PC-9 (cell line): Measurements from ENCODE around the gene IFT57. TPM values are rescaled to one million over a fixed set of nuclear protein-coding genes. Genes with fewer than 3 reads are reported as not detected.

Source experiments
- BruUV-seq: library from RNA; stranded (reverse); fragments of 400-500 nt; replicated peaks from 2 replicates; lab custom pipeline; 2021; lab: Mats Ljungman, UMichigan
- CTCF ChIA-PET: fragments of 300-600 bp; sonication (Branson Sonifier 250); formaldehyde crosslinking; loops from one replicate; lab custom pipeline; 2022; ENCODE audit warnings: antibody characterized with exemption; lab: Charles Lee
- POLR2A ChIA-PET: fragments of 300-600 bp; sonication (Branson Sonifier 250); formaldehyde crosslinking; loops from one replicate; lab custom pipeline; 2022; ENCODE audit warnings: antibody characterized with exemption; ENCODE audit not compliant: unreplicated experiment; lab: Charles Lee
- DNase-seq, 2 experiments: peaks; one replicate each; pipeline versions ENCODE4 v3.0.0 to v3.0.0-alpha.2; 2015 to 2022; ENCODE audit warnings: mixed read lengths in 1 of 2
- H2AFZ ChIP-seq: fragments of 200-600 bp; sonication (generic); 2 replicates; pipeline ENCODE4 v1.8.1; 2017; ENCODE audit warnings: antibody characterized with exemption
- H3F3A ChIP-seq: fragments of 200-600 bp; sonication (generic); 2 replicates; pipeline ENCODE4 v1.8.1; 2017; ENCODE audit warnings: antibody characterized with exemption, mild to moderate bottlenecking, low read depth; ENCODE audit not compliant: insufficient read depth
- H3K27ac ChIP-seq: fragments of 200-600 bp; sonication (generic); 2 replicates; pipeline ENCODE4 v1.6.1; 2016; ENCODE audit warnings: mixed run types
- H3K27me3 ChIP-seq: fragments of 200-600 bp; sonication (generic); 2 replicates; pipeline ENCODE4 v1.6.1; 2016; ENCODE audit warnings: low read depth, mixed run types; ENCODE audit not compliant: insufficient read depth
- H3K36me3 ChIP-seq: fragments of 200-600 bp; sonication (generic); 2 replicates; pipeline ENCODE4 v1.6.1; 2016; ENCODE audit warnings: low read depth, mixed run types
- H3K4me1 ChIP-seq: fragments of 200-600 bp; sonication (generic); replicated peaks from 2 replicates; pipeline ENCODE4 v1.6.1; 2016; ENCODE audit warnings: mixed run types; ENCODE audit not compliant: insufficient read depth
- H3K4me2 ChIP-seq: fragments of 200-600 bp; sonication (generic); 2 replicates; pipeline ENCODE4 v1.6.1; 2017; ENCODE audit warnings: mixed run types
- H3K4me3 ChIP-seq: fragments of 200-600 bp; sonication (generic); 2 replicates; pipeline ENCODE4 v1.6.1; 2016; ENCODE audit warnings: mixed run types
- H3K79me2 ChIP-seq: fragments of 200-600 bp; sonication (generic); 2 replicates; pipeline ENCODE4 v1.6.1; 2017; ENCODE audit warnings: low read depth, mixed run types
- H3K9me2 ChIP-seq: fragments of 200-600 bp; sonication (generic); 2 replicates; pipeline ENCODE4 v1.8.1; 2017; ENCODE audit warnings: mild to moderate bottlenecking; ENCODE audit not compliant: insufficient read depth
- H3K9me3 ChIP-seq: fragments of 200-600 bp; sonication (generic); 2 replicates; pipeline ENCODE4 v1.8.1; 2016; ENCODE audit warnings: low read depth; ENCODE audit not compliant: insufficient read depth
- H4K20me1 ChIP-seq: fragments of 200-600 bp; sonication (generic); 2 replicates; pipeline ENCODE4 v1.8.1; 2017; ENCODE audit not compliant: insufficient read depth
- CTCF ChIP-seq: fragments of 200-600 bp; sonication (generic); conservative IDR thresholded peaks from 2 replicates; pipeline ENCODE4 v1.6.1; 2017; ENCODE audit warnings: mixed run types, antibody characterized with exemption, mild to moderate bottlenecking, moderate library complexity
- EZH2 ChIP-seq: fragments of 200-600 bp; sonication (generic); IDR thresholded peaks from 2 replicates; pipeline ENCODE4 v1.8.0; 2017; ENCODE audit warnings: antibody characterized with exemption, low read depth
- intact Hi-C: fragments of 100-400 bp; cut with micrococcal nuclease; formaldehyde crosslinking; loops from one replicate; pipeline ENCODE4 v1.10.0; 2022; ENCODE audit not compliant: unreplicated experiment
- total RNA-seq: library from RNA; stranded (reverse); gene quantifications from 2 replicates; pipeline ENCODE4 v1.2.3, GENCODE V29; 2021

The IFT57 gene
- total RNA-seq, 1 experiment from 2014 or later, result 55.2 TPM

DNA sequence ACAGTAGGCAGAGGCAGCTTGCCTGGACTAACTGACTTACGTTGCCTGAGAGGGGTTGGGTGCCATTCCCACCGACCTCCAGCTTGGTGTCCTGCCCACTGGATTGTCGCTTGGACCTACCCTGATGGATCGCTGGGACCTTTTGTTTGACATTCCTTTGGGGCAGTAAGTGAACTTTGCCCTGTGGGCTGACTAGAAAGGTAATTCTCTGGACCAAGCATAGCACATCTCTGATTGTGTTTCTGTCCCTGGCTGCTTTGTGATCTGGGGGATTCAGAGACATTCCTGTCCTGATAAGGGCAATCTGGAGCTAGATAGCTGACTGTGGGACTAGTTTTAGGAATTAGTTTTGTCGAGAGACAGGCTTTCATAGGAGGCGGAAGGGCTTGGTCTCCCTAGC is 19.5 kb upstream of the IFT57 start:
- ChIA-PET POLR2A (no interaction called here), CTCF (interaction anchor here (1.0 kb wide), 1 partner anchor 15 kb away, joined by 3 read pairs; no protein-coding TSS in a partner anchor)
- Histone ChIP-seq H3K4me3 (no peak overlapping the region), H3K27me3 (no peaks in the 10 kb centered on the region), H2AFZ (no peak overlapping the region), H3K4me2 (no peak overlapping the region), H3K79me2 (no peaks in the 10 kb centered on the region), H3K4me1 (no peaks in the 10 kb centered on the region), H3K9me2 (no peaks in the 10 kb centered on the region), H3K36me3 (no peaks in the 10 kb centered on the region), H3K27ac (no peak overlapping the region), H4K20me1 (no peaks in the 10 kb centered on the region), H3F3A (no peaks in the 10 kb centered on the region), H3K9me3 (no peaks in the 10 kb centered on the region)
- intact Hi-C loops, result no loop called here
- no peak for DNase-seq
- BruUV-seq, result no TSS peak
- TF ChIP-seq CTCF (no peak), EZH2 (no peak)

GRCh38 chr3:108241146-108241545 is 18.9 kb upstream of the IFT57 start:
- Histone ChIP-seq H3K9me3 (no peaks in the 10 kb centered on the region), H3K27ac (no peak overlapping the region), H3K79me2 (no peaks in the 10 kb centered on the region), H2AFZ (no peak overlapping the region), H4K20me1 (no peaks in the 10 kb centered on the region), H3F3A (no peaks in the 10 kb centered on the region), H3K4me2 (no peak overlapping the region), H3K27me3 (no peaks in the 10 kb centered on the region), H3K9me2 (no peaks in the 10 kb centered on the region), H3K36me3 (no peaks in the 10 kb centered on the region), H3K4me3 (no peak overlapping the region), H3K4me1 (no peaks in the 10 kb centered on the region)
- intact Hi-C loops, result no loop called here
- TF ChIP-seq EZH2, result no peak
- no peak for TF ChIP-seq CTCF
- CTCF ChIA-PET, result no interaction called here
- no peak for DNase-seq
- POLR2A ChIA-PET, result no interaction called here
- BruUV-seq, result no TSS peak

DNA sequence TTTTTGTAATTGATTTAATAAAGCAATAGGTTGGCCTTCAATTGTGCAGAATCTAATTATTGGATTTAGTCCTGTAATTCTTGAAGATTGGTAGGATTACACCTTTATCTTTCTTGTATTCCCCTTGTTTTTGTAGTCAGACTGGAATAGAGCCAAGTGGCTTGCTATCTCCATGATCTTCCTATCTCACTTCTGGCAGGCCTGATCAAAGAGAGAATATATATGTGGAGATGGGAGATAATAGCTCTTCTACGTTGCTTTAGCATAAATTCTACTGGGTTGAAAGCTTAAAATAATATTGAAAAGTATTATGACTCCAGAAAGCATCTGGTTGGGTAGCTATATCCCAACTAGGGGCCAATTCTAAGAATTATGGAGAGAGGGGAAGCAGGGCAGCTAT is 16.9 kb upstream of the IFT57 start:
- no peak overlapping the region for H3K27ac ChIP-seq
- POLR2A ChIA-PET, result no interaction called here
- TF ChIP-seq EZH2, result no peak
- no peak for TF ChIP-seq CTCF
- H4K20me1 ChIP-seq, result no peaks in the 10 kb centered on the region
- no peak overlapping the region for H3K4me2 ChIP-seq
- H3K9me3 ChIP-seq, result no peaks in the 10 kb centered on the region
- no peaks in the 10 kb centered on the region for H3K4me1 ChIP-seq
- no peaks in the 10 kb centered on the region for H3K9me2 ChIP-seq
- H3F3A ChIP-seq, result no peaks in the 10 kb centered on the region
- intact Hi-C loops, result no loop called here
- H3K79me2 ChIP-seq, result no peaks in the 10 kb centered on the region
- no peak overlapping the region for H2AFZ ChIP-seq
- DNase-seq, result no peak
- no peaks in the 10 kb centered on the region for H3K36me3 ChIP-seq
- BruUV-seq, result no TSS peak
- H3K27me3 ChIP-seq, result no peaks in the 10 kb centered on the region
- H3K4me3 ChIP-seq, result no peak overlapping the region
- CTCF ChIA-PET, result no interaction called here
